Activated CD8-positive, alpha-beta memory T cell treated with anti-CD3 and anti-CD28 coated beads for 4 hours (primary cell): ENCODE data around the gene SLF2.

ENCODE experiments used
- DNase-seq, 2 donors: peaks; one replicate each; pipeline ENCODE4 v3.0.0-alpha.2; 2020; ENCODE audit warnings: low read depth in 2 of 2

The SLF2 gene

DNA sequence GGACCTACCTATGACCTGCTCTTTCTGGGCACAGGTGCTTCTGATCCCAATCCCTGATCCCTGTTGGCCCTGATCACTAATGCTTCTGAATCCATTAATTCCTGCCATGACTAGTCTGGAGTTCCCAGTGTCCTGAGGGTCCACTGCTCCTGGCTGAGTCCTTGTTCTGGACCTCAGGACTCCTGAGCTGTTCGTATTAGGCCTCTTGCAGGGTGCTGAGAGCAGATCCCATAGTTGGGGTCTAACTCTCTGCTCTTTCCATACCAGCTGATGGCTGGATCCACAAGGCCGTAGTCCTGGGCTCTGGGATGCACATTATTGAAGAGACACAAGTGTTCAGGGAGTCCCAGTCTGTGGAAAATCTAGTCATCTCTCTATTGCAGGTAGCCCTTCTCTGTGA lies 67.5 kb downstream of the SLF2 start:
- DNase-seq: no peak

DNA sequence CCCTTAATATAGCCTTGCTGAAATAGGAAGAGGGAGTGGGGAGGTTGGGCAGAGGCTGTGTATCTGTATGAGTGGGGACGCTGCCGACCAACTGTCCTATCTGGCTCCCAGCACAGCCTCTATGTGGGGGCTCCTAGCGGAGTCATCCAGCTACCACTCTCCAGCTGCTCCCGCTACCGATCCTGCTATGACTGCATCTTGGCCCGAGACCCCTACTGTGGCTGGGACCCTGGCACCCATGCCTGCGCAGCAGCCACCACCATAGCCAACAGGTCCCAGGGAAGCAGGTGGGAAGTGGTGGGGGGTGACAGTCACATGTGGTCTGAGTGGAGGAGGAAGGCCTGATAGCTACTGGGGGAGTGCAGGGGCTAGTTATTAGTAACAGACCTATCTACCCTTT lies 67.9 kb downstream of the SLF2 start:
- DNase-seq: no peak

DNA sequence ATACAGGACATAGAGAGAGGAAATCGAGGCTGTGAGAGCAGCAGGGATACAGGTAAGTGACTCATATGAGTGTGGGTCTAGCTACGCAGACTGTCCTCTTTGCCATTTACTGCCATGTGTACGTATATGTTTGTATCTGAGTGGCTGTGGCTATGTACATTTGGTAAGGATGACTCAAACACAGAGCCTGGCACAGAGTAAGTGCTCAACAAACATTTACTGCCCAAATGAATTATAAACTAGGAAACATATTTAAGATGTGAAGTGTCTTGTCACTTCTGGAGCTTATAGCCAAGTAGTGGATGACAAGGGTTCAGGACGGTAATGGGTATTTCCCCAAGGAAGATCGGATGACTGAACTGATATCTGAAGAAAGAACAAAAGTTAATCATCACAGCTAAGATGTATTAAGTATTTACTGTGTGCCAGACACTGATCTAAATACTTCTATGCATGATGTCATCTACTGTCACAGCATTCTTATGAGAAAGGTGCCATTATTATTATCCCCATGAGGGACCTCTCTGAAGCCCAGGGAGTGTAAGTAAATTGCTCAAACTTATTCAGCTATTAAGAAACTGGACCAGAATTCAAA lies 68.5 kb downstream of the SLF2 start:
- DNase-seq: no peak

DNA sequence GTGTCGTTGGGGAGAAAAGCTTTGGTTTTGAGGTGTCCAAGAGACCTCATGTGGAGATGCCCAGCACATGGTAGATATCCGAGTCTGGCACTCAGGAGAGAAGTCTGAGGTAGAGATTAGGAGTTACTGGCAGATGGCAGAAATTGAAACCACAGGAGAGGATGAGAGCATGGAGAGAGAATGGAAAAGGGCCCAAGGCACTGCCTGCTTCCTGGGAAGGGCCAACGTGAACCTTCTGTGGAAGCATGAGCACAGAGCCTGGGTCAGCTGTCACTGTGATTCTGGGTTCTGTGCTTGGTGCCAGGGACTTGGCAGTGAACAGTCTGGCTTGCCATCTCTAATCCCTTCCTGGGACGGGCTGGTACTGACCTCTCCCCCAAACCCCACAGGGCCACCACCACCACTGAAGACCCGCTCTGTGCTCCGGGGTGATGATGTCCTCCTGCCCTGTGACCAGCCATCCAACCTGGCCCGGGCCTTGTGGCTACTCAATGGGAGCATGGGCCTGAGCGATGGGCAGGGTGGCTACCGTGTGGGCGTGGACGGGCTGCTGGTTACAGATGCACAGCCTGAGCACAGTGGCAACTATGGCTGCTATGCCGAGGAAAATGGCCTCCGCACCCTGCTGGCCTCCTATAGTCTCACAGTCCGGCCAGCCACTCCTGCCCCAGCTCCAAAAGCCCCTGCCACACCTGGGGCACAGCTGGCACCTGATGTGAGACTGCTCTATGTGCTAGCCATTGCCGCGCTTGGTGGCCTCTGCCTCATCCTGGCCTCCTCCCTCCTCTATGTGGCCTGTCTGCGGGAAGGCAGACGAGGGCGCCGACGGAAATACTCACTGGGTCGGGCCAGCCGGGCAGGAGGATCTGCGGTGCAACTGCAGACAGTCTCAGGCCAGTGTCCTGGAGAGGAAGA lies 70.4 kb downstream of the SLF2 start:
- no peak for DNase-seq

DNA sequence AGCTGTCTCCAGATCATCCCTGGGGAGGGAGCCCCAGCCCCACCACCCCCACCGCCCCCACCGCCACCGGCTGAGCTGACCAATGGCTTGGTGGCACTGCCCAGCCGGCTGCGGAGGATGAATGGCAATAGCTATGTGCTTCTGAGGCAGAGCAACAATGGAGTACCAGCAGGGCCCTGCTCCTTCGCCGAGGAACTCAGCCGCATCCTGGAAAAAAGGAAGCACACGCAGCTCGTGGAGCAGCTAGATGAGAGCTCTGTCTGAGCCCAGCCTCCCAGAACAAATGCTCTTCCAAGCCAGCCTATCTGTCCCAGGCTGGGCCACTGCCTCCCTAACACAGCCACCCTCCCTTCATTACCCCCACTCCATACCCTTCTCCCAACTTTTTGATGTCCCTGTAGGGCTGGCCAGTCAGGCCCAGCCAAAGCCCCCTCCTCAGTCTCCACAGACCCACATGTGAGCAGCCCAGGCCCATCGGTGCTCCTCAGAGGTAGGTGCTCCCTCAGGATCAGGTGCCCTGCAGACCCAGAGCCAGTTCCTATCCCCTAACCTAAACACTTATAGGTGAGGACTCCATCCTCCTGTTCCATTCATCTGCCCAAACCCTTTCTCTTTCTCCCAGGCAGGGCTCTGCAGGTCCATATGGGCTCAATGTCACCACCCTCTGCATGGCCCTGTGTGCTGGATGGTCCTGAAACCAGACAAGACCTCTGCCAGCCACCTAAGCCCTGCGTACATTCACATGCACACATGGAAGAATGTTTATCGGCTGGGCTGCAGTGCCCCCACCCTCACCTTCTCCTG lies 71.3 kb downstream of the SLF2 start:
- no peak for DNase-seq

DNA sequence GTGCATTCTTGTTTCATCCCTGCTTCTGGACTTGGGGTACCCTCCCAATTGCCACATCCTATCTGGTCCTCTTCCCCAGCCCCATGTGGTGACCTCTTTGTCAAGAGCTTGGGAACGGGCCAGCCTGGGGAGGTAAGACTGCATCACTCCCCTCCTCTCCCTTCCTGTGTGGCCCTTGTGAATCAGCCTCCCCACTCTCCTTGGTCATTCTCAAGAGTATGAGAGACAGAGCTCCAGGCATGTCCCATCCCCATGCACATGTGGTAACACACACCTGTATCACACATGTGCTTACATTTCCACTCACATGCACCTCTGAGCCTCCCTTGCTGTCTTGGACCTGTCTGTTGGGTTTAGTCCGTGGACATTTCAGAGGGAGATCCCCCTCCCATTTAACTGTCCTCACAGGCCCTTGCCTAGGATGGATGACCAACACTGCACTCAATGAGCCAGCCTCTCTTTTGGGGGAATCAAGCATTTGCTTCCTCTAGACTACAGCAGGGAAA lies 72.0 kb downstream of the SLF2 start:
- no peak for DNase-seq

DNA sequence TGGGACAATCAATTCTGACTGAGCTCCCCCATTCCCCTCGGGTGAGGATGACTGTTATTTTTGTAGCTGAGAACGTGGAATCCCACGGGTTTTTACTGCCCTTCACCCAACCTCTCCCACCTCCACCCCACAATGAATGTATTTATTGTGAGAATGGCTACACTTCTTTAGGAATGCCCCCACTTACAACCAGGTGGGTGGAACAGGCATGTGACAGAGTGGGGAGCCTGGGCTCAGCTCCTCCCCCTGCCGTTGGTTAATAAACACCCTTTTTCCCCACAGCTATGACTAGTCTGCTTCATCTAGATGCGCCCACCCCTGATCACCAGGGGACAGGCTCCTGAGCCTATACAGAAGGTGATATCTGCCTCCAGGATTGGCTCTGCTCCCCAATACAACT lies 72.6 kb downstream of the SLF2 start:
- DNase-seq: no peak

DNA sequence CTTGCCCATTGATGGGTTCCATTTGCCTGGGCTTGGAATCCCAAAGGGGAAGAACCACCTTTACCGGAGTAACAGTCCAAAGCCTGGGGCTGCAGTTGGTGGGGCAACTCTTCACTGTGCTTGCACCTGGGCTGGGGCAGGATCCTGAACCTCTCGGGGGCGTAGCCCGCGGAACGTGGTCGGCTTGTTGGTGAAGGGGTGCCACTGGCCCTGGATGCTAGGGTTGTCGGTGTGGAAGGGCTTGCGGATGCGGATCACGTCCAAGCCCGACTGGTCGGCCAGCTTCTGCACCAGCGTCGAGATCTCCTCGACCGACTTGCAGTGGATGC lies 73.8 kb downstream of the SLF2 start:
- DNase-seq: no peak

DNA sequence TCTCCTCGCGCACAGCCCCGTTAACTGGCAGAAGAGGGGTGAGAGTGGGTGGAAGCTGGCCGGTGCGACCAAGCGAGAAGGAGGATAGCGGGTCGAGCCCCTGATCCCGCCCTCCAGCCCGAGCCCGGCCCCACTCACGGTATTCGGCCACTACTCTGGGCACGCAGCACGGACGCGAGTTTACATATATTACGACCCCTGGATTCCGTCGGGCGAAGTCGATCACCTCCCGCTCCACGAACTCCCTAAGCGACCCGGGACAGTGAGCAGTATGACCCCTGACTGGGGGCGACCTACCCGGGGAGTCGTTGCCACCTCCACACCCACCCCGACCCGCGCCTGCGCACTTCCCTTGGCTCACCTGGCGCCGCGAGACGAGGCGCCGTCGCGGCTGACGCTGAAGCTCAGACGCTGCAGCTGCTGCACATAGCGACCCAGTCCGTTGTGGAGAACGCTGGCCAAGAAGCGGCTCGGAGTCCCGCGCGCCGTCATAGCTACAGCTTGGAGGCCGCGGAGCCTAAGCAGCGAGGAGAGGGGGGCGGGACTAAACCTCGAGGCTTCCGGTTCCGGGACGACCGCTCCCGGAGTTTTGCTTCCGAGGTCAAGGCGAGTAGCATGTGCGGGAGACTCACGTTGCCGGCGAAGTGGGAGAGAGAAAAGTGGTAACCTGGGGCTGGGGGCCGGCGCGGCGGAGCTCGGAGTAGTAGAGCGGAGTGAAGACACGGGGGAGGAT lies 74.4 kb downstream of the SLF2 start, which contains the start of the genes MRPL43 and TWNK:
Gene MRPL43 (minus strand): TSS at position 546 of the 733 bp plus-strand sequence. CDS start 54 bp downstream, at position 492.
Gene TWNK (plus strand): TSS at position 592 of the 733 bp plus-strand sequence. CDS start 668 bp downstream, outside the sequence.
- peak; percentile 69 to 76 for DNase-seq

DNA sequence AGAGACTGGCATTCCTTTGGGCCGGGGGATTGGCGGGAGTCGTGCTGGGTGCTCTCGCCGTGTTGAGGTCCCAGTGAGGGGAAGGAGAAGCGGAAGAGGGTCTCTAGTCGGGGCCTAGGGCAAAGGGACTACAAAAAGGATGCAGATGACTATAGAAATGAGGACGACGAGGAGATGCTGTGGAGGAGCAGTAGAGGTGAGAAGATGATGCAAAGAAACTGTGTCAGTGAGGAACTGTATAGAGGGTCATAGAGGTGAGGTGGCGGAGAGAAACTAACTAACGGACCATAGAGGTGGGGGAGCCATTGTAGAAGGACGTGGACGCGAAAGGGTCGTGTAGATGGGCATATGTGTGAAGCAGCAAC lies 74.9 kb downstream of the SLF2 start:
- DNase-seq: no peak

DNA sequence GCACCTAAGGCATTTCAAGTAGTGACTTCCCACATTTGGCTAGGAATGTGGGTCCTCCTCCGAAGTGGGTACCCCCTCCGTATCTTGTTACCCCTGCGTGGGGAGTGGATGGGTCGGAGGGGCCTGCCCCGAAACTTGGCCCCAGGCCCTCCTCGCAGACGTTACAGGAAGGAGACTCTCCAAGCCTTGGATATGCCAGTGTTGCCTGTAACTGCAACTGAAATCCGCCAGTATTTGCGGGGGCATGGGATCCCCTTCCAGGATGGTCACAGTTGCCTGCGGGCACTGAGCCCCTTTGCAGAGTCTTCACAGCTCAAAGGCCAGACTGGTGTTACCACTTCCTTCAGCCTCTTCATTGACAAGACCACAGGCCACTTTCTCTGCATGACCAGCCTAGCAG lies 75.4 kb downstream of the SLF2 start:
- DNase-seq: no peak

DNA sequence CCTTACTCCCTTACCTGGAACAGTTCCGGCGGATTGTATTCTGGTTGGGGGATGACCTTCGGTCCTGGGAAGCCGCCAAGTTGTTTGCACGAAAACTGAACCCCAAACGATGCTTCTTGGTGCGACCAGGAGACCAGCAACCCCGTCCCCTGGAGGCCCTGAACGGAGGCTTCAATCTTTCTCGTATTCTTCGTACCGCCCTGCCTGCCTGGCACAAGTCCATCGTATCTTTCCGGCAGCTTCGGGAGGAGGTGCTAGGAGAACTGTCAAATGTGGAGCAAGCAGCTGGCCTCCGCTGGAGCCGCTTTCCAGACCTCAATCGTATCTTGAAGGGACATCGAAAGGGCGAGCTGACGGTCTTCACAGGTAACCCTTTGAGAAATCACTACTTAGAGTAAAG lies 76.3 kb downstream of the SLF2 start:
- DNase-seq: no peak

DNA sequence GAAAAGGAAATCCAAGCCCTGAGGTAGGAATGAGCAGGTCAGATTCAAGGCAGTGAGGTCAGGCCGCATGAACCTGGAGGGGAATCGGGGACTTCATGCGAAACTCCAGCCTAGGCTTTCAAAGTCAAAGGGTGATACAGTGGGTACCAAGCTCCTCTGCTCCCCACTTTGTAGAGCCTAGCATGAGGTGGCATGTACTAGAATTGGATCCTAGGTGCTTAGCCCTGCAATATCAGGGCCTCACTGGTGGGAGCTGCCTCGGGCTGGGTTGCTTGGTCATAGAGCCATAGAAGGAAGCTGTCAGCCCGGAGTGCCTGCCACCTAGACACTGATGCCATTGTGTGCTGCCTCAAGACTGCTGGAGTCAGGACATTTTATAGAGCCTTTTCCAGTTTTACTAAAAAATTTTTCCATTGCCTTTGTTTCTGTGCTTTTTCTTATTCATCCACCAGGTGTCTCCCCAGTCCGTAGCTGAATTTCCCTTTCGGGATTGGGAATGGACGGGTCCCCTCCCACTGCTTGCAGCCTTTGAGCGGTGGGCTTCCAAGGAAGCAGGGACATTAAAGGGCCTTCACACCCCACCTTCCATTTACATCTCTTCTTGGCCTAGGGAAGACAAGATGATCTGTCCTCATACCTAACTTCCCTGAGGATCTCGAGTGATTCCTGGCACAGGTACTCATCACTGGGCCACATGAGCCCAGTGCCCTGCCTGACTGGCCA lies 81.4 kb downstream of the SLF2 start:
- DNase-seq: no peak

DNA sequence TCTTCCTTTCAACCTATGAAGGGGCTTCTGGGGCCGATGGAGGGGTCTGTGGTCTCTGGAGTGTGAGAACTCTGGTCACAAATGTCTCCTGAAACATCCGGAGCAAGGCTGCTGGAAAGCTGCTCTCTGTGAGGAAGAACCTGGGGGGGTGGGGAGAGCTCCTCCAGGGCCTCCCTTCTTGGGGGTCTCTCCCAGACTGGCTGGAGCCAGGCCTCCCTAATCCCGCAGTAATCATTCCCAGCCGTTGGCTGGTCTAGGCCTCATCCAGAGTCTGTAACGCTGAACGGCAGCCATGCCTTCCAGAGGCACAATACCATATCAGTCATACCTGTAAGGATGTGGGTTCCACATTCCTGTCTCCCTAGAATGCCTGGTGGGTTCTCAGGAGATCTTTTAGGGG lies 82.4 kb downstream of the SLF2 start:
- DNase-seq: no peak

DNA sequence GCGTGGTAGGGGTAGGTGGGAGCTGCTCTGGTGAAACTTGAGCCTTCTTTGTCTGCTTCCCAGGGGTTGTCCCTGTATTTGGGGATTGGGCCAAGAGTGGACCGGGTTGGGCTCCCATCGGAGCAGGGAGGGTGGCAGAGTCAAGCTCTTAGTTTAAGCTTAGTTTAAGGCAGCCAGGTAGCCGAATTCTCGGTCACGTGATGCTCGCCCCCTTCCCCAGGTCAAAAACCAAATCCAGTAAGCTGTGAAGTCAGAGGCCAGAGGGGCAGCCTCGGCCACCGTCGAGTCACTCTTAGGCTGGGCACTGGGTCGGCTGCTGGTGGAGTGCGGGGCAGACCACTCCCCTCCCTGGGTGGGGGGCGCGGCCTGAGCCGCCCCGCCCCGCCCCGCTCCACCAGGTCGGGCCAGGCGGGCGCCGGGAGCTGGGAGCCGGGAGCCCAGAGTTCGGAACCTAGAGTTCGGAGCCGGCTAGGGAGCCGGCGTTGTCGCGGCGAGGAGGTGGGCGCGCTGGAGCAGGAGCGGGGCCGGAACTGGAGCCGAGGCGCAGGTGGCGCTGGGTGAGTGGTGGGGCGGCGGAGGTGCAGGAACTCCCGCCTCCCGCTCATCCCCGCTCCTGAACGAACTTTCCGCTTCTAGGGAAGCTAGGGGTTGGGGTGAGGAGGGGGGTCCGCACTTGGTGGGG lies 84.1 kb downstream of the SLF2 start:
- no peak for DNase-seq

DNA sequence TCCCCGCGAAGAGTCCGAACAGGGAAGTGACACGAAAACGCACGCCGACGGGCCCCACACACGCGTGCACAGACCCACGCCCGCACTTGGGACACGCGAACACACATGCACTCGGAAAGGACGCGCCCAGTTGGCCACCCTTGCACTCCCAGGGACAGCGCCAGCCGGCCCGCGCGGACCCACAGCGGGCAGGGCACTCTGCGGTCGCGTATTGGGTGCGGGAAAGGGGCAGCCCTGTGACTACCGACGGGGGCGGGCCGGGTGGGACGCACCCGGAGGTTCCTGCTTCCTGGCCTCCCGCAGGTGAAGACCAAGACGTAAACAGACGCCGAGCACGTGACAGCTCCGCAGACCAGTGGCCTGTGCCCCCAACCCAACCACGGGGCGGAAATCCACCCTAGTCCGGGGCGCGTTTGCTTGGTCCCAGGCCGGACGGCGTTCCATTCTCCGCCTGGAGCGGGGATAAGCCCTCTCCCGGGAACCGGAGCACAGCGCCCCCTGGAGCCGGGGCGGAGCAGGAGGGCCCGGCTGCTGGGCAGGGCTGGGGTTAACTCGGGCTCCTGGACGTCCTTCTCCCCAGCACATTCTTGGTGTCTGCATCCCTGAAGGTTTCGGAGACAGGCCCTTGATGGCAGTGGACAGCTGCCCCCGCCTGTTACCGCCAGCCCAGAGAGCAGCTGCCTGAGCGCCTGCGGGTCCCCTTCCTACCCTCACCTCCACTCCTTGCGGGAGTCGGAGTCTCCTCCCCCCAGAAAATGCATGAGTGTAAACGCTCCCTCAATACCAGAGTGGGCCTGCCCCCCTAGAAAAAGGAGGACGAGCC lies 84.8 kb downstream of the SLF2 start:
- peak; percentile 30 to 46 for DNase-seq

DNA sequence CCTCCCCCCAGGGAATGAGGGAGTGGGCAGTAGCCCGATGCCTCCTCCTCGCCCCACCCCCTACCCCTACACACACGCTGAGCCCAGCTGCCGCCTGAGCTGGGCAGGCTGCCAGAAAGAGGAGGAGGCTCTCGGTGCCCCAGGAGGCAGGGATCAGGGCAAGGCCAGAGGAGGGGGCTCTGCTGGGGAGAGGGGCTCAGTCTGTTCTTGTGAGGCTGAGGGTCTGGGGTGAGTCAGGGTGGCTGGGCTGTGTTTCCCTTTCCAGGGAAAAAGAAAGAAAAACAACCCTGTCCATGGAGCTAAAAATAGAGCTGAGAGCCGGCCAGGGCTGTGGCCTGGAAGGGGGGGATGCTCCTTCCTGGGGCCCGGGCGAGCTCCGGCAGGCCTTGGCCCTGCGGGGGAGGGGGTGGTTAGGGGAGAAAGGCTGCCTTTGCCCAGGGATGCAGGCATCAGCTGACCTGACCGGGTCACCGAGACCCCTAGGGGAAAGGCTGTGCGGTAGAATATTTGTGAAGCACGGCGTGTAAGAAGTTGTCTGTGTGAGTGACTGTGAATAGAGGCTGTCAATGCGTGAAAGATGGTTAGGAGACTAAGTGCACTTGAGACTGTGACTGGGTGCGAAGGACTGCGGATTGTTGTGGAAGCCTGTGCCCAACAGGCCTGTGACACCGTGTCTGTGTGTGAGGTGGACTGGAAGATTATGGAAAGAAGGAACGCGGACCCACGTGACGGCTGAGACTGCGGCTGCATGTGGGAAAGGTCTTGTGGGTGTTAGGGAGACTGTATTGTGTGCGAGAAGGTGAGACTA lies 85.6 kb downstream of the SLF2 start:
- DNase-seq: peak; percentile 13 to 26

DNA sequence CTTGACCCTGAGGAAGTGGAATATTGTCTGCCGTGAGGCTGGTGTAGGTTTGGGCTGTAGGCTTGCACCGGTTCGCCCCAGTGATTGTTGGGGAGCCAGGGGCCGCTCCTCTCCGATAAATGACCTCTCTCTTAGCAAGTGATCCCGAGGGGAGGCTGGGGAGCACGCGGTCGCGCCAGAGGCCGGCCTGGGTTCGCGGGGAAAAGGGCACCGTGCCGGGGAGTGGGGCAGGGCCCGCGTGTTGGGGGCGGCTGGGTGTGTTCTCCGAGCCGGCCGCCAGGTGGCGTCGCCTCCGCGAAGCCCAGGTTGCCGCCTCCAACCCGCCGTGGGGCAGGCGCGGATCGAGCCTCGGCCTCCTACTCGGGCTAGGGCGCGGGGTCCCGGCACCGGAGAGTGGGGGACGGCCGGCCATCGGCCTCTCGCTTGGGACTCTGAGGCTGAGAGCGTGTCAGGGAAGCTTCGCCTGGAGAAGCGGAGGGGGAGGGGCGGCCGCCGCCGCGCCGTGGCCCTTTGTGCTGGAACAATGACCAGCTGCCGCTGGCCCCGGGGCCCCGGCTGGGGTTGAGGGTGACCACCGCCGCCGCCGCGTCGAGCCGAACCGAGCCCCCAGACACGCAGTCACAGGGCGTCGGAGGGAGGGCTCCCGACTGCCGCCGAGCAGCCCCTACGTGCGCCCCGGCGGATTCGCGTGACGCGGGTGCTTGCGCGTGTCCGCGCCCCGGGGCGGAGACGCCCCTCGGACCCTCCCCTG lies 86.4 kb downstream of the SLF2 start:
- DNase-seq: peak; percentile 47 to 53
